ENCODE measurements around the gene CALCOCO1.

The CALCOCO1 gene

GRCh38 chr12:53746592-53747092 lies 19.4 kb upstream of the CALCOCO1 start:
- no peak for TF ChIP-seq GATA1 (IDR thresholded peaks at IDR 0.05; ENCODE audit: low read depth, low read length)
- peak; percentile 87 to 93 for DNase-seq

- TF ChIP-seq POLR2A (IDR thresholded peaks at IDR 0.05; ENCODE audit: low read length) (no peak), GATA1 (IDR thresholded peaks at IDR 0.05; ENCODE audit: low read depth, low read length) (no peak)
- no peak for DNase-seq
These were observed 17.5 kb upstream of the CALCOCO1 start for GRCh38 chr12:53744751-53745150.

- no peak for TF ChIP-seq POLR2A (IDR thresholded peaks at IDR 0.05; ENCODE audit: low read length)
- TF ChIP-seq GATA1 (IDR thresholded peaks at IDR 0.05; ENCODE audit: low read depth, low read length): no peak
- no peak for DNase-seq
These were observed 16.8 kb upstream of the CALCOCO1 start for GRCh38 chr12:53744130-53744441.

GRCh38 chr12:53743266-53744129 lies 16.2 kb upstream of the CALCOCO1 start:
- no peak for TF ChIP-seq GATA1 (IDR thresholded peaks at IDR 0.05; ENCODE audit: low read depth, low read length)
- TF ChIP-seq POLR2A (IDR thresholded peaks at IDR 0.05; ENCODE audit: low read length): no peak
- DNase-seq: peak; percentile 48 to 74

- no peak for TF ChIP-seq GATA1 (IDR thresholded peaks at IDR 0.05; ENCODE audit: low read depth, low read length)
- DNase-seq: no peak
These were observed 12.9 kb upstream of the CALCOCO1 start for GRCh38 chr12:53740130-53740491.

- TF ChIP-seq POLR2A (IDR thresholded peaks at IDR 0.05; ENCODE audit: low read length) (no peak), GATA1 (IDR thresholded peaks at IDR 0.05; ENCODE audit: low read depth, low read length) (no peak)
- DNase-seq: no peak
These were observed 12.2 kb upstream of the CALCOCO1 start for GRCh38 chr12:53739214-53740129.

GRCh38 chr12:53738406-53739213 lies 11.4 kb upstream of the CALCOCO1 start:
- no peak for DNase-seq
- TF ChIP-seq POLR2A (IDR thresholded peaks at IDR 0.05; ENCODE audit: low read length) (no peak), GATA1 (IDR thresholded peaks at IDR 0.05; ENCODE audit: low read depth, low read length) (no peak)

- DNase-seq: no peak
- TF ChIP-seq POLR2A (IDR thresholded peaks at IDR 0.05; ENCODE audit: low read length) (no peak), GATA1 (IDR thresholded peaks at IDR 0.05; ENCODE audit: low read depth, low read length) (no peak)
These were observed 10.7 kb upstream of the CALCOCO1 start for GRCh38 chr12:53737951-53738405.

GRCh38 chr12:53737093-53737808 lies 10.0 kb upstream of the CALCOCO1 start:
- no peak for DNase-seq

GRCh38 chr12:53736592-53736991 lies 9.3 kb upstream of the CALCOCO1 start:
- TF ChIP-seq GATA1 (IDR thresholded peaks at IDR 0.05; ENCODE audit: low read depth, low read length) (no peak), POLR2A (IDR thresholded peaks at IDR 0.05; ENCODE audit: low read length) (no peak)
- no peak for DNase-seq

More at GRCh38 chr12:53737093-53737808, 10.0 kb upstream of the CALCOCO1 start:
- no peak for TF ChIP-seq GATA1 (IDR thresholded peaks at IDR 0.05; ENCODE audit: low read depth, low read length)
- no peak for TF ChIP-seq POLR2A (IDR thresholded peaks at IDR 0.05; ENCODE audit: low read length)

GRCh38 chr12:53735556-53735955 lies 8.3 kb upstream of the CALCOCO1 start:
- no peak for DNase-seq
- TF ChIP-seq GATA1 (IDR thresholded peaks at IDR 0.05; ENCODE audit: low read depth, low read length): no peak
- no peak for TF ChIP-seq POLR2A (IDR thresholded peaks at IDR 0.05; ENCODE audit: low read length)

GRCh38 chr12:53734425-53734824 lies 7.2 kb upstream of the CALCOCO1 start:
- no peak for TF ChIP-seq POLR2A (IDR thresholded peaks at IDR 0.05; ENCODE audit: low read length)
- no peak for TF ChIP-seq GATA1 (IDR thresholded peaks at IDR 0.05; ENCODE audit: low read depth, low read length)
- DNase-seq: no peak

- DNase-seq: no peak
- TF ChIP-seq GATA1 (IDR thresholded peaks at IDR 0.05; ENCODE audit: low read depth, low read length) (no peak), POLR2A (IDR thresholded peaks at IDR 0.05; ENCODE audit: low read length) (no peak)
These were observed 6.6 kb upstream of the CALCOCO1 start for GRCh38 chr12:53733807-53734200.
